ENCODE measurements around the gene SPSB3. TPM values are rescaled to one million over a fixed set of nuclear protein-coding genes. Genes with fewer than 3 reads are reported as not detected.

SPSB3 gene
- 35.5 and 48.2 TPM in 2 replicates for total RNA-seq

DNA sequence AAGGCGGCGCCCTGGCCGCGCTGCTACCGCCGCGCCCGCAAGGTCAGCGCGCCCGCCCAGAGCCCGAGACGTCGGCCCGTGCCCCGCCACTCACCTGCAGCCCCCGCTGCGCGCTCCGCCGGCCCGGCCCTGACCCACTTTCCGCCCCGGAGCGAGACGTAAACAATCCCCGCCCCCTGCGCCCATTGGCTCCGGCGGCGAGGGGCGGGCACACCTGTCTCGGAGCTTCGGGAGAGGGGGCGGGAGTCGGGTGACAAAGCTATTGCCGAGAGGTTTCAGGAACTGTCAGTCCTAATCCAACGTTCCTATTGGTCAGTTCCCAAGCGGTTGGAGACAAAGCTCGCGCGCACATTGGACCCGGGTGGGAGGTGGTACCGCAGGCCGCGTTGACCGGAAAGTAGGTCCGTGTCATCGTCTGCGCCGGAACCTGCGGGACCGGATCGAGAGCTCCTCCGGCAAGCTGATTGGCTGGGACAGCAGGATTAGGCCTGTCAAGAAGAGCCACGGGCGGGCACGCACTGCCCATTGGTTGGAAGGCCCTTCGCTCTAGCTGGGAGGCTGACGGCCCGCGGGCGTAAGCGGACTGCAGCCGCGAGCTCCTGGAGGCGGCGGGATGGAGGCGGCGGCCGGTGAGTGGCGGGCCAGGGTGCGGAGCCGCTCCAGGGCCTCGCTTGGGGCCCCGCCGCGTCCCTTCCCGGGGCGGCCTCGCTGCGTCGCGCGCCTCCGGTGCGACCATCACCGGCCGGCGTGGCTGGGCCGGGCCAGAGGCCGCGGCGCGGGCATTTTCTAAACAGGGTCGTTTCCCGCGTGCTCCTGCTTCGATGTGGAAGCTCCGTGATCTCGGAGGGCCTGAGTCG lies at the start of gene SPSB3, which contains the start of gene NUBP2:
Gene SPSB3 (minus strand): TSS at position 164 of the 857 bp plus-strand sequence. CDS start 1,088 bp downstream, outside the sequence.
Gene NUBP2 (plus strand): TSS at position 553 of the 857 bp plus-strand sequence. CDS start 61 bp downstream, at position 614.
- FAIRE-seq, result peak; percentile 95
- H3K4me3 ChIP-seq (ENCODE audit: low read depth, low read length), result peak within 1 kb of the TSS; percentile 63
- peak; percentile 99 for DNase-seq (ENCODE audit: low read depth)
- TF ChIP-seq, protein P1, sequence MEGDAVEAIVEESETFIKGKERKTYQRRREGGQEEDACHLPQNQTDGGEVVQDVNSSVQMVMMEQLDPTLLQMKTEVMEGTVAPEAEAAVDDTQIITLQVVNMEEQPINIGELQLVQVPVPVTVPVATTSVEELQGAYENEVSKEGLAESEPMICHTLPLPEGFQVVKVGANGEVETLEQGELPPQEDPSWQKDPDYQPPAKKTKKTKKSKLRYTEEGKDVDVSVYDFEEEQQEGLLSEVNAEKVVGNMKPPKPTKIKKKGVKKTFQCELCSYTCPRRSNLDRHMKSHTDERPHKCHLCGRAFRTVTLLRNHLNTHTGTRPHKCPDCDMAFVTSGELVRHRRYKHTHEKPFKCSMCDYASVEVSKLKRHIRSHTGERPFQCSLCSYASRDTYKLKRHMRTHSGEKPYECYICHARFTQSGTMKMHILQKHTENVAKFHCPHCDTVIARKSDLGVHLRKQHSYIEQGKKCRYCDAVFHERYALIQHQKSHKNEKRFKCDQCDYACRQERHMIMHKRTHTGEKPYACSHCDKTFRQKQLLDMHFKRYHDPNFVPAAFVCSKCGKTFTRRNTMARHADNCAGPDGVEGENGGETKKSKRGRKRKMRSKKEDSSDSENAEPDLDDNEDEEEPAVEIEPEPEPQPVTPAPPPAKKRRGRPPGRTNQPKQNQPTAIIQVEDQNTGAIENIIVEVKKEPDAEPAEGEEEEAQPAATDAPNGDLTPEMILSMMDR (IDR thresholded peaks at IDR 0.05; ENCODE audit: insufficient read depth, low read length, severe bottlenecking), result no peak
- H3K36me3 ChIP-seq (ENCODE audit: control insufficient read depth, insufficient read depth, low read length), result peaks cover 13% of the 10 kb centered on the region
- no peaks in the 10 kb centered on the region for H3K27me3 ChIP-seq (ENCODE audit: control insufficient read depth, insufficient read depth, low read length)

DNA sequence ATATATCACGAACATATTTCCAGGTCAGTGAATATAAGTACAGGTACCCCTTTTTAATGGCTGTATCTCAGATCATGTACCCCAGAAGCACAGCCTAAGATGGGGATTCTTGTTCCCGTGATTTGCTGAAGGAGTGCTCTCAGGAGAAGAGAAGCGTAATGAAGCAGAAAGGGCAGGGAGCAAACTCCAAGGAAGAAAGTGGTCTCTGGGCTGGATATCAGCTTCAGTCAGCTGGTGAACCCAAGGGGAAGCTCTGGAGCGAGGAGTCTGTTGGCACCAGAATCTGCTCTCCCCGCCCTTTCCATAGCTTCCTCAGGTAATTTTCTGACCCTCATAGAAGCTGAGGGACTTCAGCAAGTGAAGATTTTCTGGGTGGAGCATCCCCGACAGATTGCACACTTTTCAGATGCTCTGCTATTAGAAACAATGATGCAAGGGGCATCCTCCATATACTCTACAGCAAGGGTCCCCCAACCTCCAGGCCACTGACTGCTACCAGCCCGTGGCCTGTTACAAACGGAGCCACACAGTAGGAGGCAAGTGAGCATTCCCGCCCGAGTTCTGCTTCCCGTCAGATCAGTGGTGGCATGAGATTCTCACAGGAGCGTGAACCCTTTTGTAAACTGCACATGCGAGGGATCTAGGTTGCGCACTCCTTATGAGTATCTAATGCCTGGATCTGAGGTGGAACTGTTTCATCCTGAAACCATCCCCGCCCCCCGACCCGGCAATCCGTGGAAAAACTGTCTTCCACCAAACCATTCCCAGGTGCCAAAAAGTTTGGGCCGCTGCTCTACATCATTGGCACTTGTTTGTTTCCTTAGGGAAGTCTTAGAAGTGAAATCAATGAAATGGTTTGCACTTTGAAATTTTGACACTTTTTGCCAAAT lies 49.1 kb upstream of the SPSB3 start:
- TF ChIP-seq, protein P1 (IDR thresholded peaks at IDR 0.05; ENCODE audit: insufficient read depth, low read length, severe bottlenecking), result no peak
- no peak for DNase-seq (ENCODE audit: low read depth)
- no peak for FAIRE-seq

DNA sequence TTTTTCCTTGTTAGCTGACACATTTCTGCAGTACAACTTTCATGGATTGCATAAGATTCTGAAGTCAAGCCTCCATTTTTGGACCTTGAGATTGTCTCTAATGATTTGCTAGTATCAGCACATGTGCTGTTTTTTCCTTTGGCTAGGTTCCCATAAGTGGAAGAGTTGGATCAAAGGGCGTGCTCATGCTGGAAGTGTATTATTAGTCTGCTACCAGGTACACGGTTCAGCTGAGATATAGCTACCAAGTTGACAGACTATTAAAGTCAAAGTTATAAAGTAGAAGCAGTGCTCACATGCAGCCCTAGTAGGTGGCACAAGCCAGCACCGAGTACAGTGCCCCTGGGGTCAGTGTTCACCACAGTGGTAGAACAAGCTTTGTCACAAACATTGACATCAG lies 47.8 kb upstream of the SPSB3 start:
- no peak for DNase-seq (ENCODE audit: low read depth)

More for the DNA sequence above, 49.1 kb upstream of the SPSB3 start:
- Histone ChIP-seq H3K36me3 (ENCODE audit: control insufficient read depth, insufficient read depth, low read length) (peaks cover 2% of the 10 kb centered on the region), H3K27me3 (ENCODE audit: control insufficient read depth, insufficient read depth, low read length) (no peaks in the 10 kb centered on the region), H3K4me3 (ENCODE audit: low read depth, low read length) (no peak overlapping the region)

DNA sequence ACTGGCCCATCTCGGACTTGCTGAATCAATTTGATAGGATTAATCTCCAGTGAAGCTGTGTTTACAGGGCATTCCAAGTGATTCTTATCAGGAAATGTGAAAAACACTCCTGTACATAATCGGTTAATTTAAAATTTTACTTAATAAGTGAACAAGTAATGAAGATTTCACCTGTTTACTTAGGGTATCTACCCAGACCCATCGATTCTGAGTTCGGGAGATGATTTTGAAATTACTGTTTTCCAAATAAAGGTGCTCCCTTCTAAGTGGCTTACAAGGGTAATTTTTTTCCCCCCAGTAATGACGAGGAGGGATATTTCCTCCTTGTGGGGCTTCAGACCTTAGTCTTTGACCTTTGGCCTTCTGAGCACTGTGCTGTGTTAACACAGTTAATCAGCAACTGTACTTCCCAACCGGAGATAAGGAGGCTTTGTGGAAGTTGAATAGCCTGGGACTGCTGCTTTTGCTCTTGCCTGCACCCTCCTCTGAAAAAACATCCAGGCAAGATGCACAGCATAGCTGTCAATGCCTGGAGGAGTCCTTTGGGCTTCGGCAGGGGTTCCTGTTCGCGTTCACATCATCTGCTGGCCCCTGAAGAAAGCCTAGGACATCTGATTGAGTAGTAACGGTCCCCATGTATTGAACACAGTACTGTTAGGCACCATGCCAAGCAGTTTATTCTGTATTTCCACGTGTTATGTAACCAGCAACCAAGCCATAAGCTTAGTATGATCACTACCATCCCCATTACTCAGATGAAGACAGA lies 46.5 kb upstream of the SPSB3 start:
- TF ChIP-seq, protein P1 (IDR thresholded peaks at IDR 0.05; ENCODE audit: insufficient read depth, low read length, severe bottlenecking), result no peak
- H3K27me3 ChIP-seq (ENCODE audit: control insufficient read depth, insufficient read depth, low read length), result no peaks in the 10 kb centered on the region
- peak overlapping the region; percentile 13 for H3K4me3 ChIP-seq (ENCODE audit: low read depth, low read length)
- FAIRE-seq (no peak), DNase-seq (ENCODE audit: low read depth) (no peak)
- H3K36me3 ChIP-seq (ENCODE audit: control insufficient read depth, insufficient read depth, low read length), result peaks cover 3% of the 10 kb centered on the region

More for the DNA sequence above, 47.8 kb upstream of the SPSB3 start:
- TF ChIP-seq, protein P1 (IDR thresholded peaks at IDR 0.05; ENCODE audit: insufficient read depth, low read length, severe bottlenecking), result no peak
- peaks cover 2% of the 10 kb centered on the region for H3K36me3 ChIP-seq (ENCODE audit: control insufficient read depth, insufficient read depth, low read length)
- H3K4me3 ChIP-seq (ENCODE audit: low read depth, low read length), result no peak overlapping the region
- FAIRE-seq, result no peak
- no peaks in the 10 kb centered on the region for H3K27me3 ChIP-seq (ENCODE audit: control insufficient read depth, insufficient read depth, low read length)
